HCT116 (cell line): ENCODE results near the gene SMPX. TPM values are rescaled to one million over a fixed set of nuclear protein-coding genes. Genes with fewer than 3 reads are reported as not detected.

Experiments used
- ATAC-seq: fragments of 200-7000 bp; cut with Tn5 transposase; 2 replicates; pipeline ENCODE4 v1.9.1; 2020; ENCODE audit warnings: mild to moderate bottlenecking, moderate library complexity
- BruUV-seq: library from RNA; stranded (reverse); fragments of 400-500 nt; replicated peaks from 2 replicates; lab custom pipeline; 2021; lab: Mats Ljungman, UMichigan
- CTCF ChIA-PET: fragments of 300-600 bp; sonication (Branson Sonifier 250); formaldehyde crosslinking; loops from one replicate; lab custom pipeline; 2021; ENCODE audit warnings: antibody characterized with exemption; lab: Charles Lee
- POLR2A ChIA-PET: fragments of 300-600, 350-600 bp; sonication (Branson Sonifier 250); formaldehyde crosslinking; loops from one replicate; lab custom pipeline; 2021; ENCODE audit warnings: antibody characterized with exemption; lab: Charles Lee
- RAD21 ChIA-PET, 2 experiments: fragments of 300-600 bp; sonication (Branson Sonifier 250); formaldehyde crosslinking; loops; one replicate each; lab custom pipeline; 2023; ENCODE audit warnings: low total read pairs in 2 of 2; ENCODE audit not compliant: uncharacterized antibody in 2 of 2, unreplicated experiment in 2 of 2, low non-redundant PET in 1 of 2; lab: Charles Lee
- DNase-seq: peaks from one replicate; pipeline ENCODE4 v3.0.0-alpha.2; 2010; ENCODE audit warnings: low read depth, low spot score
- H2AFZ ChIP-seq: fragments of 200-600 bp; shearing (Covaris generic), sonication (generic); 2 replicates; pipeline ENCODE4 v1.6.1; 2017; ENCODE audit warnings: low read depth, mixed run types, mixed read lengths, antibody characterized with exemption, low read length; ENCODE audit not compliant: poor library complexity, severe bottlenecking
- H3K27ac ChIP-seq: 2 replicates; pipeline ENCODE4 v1.5.1; 2012; ENCODE audit warnings: low read depth, low read length
- H3K27me3 ChIP-seq: fragments of 200-600 bp; sonication (generic); 2 replicates; pipeline ENCODE4 v1.6.1; 2016; ENCODE audit warnings: mixed run types, low read length, mixed read lengths; ENCODE audit not compliant: insufficient read depth
- H3K36me3 ChIP-seq, 2 experiments: fragments of 200-500 bp in 1 of 2; fragments of 200-600 bp in 1 of 2; sonication (Bioruptor generic) in 1 of 2; sonication (generic) in 1 of 2; 2 replicates each; pipeline versions ENCODE4 v1.5.1 to v1.6.1; 2014 to 2016; ENCODE audit warnings: low read length in 2 of 2, inconsistent platforms in 1 of 2, mixed read lengths in 1 of 2, mixed run types in 1 of 2; ENCODE audit not compliant: insufficient read depth in 2 of 2, control insufficient read depth in 1 of 2
- H3K4me1 ChIP-seq, 2 experiments: fragments of 200-600 bp in 1 of 2; sonication (generic) in 1 of 2; 2 replicates each; pipeline versions ENCODE4 v1.5.1 to v1.6.1; 2012 to 2017; ENCODE audit warnings: low read length in 2 of 2, inconsistent platforms in 1 of 2, mild to moderate bottlenecking in 1 of 2, mixed read lengths in 1 of 2, mixed run types in 1 of 2, moderate library complexity in 1 of 2; ENCODE audit not compliant: insufficient read depth in 2 of 2, control insufficient read depth in 1 of 2
- H3K4me2 ChIP-seq: fragments of 200-600 bp; sonication (generic); 2 replicates; pipeline ENCODE4 v1.6.1; 2017; ENCODE audit warnings: mixed run types, low read length, mixed read lengths
- H3K4me3 ChIP-seq, 2 experiments: fragments of 200-600 bp in 1 of 2; sonication (generic) in 1 of 2; replicated peaks in 1 of 2; 2 replicates each; pipeline ENCODE4 v1.5.1; 2011 to 2016; ENCODE audit warnings: low read length in 2 of 2, control low read depth in 1 of 2, low read depth in 1 of 2, mild to moderate bottlenecking in 1 of 2, mixed read lengths in 1 of 2, mixed run types in 1 of 2
- H3K79me2 ChIP-seq: fragments of 200-600 bp; sonication (generic); 2 replicates; pipeline ENCODE4 v1.6.1; 2017; ENCODE audit warnings: mild to moderate bottlenecking, mixed run types, low read length, moderate library complexity, mixed read lengths; ENCODE audit not compliant: insufficient read depth
- H3K9ac ChIP-seq: fragments of 200-600 bp; sonication (generic); 2 replicates; pipeline ENCODE4 v1.6.1; 2016; ENCODE audit warnings: low read length, mixed read lengths
- H3K9me2 ChIP-seq: fragments of 200-600 bp; sonication (generic), shearing (Covaris generic); 2 replicates; pipeline ENCODE4 v1.6.1; 2017; ENCODE audit warnings: mixed run types, mild to moderate bottlenecking, moderate library complexity; ENCODE audit not compliant: insufficient read depth
- H3K9me3 ChIP-seq, 2 experiments: fragments of 200-500 bp in 1 of 2; fragments of 200-600 bp in 1 of 2; sonication (Bioruptor generic) in 1 of 2; sonication (generic) in 1 of 2; 2 replicates each; pipeline ENCODE4 v1.6.1; 2014 to 2017; ENCODE audit warnings: low read length in 2 of 2, mixed read lengths in 2 of 2, inconsistent platforms in 1 of 2, low read depth in 1 of 2, mild to moderate bottlenecking in 1 of 2, mixed run types in 1 of 2, moderate library complexity in 1 of 2; ENCODE audit not compliant: control insufficient read depth in 1 of 2, insufficient read depth in 1 of 2
- H4K20me1 ChIP-seq: fragments of 200-600 bp; sonication (generic), shearing (Covaris generic); 2 replicates; pipeline ENCODE4 v1.6.1; 2017; ENCODE audit warnings: mixed run types, mild to moderate bottlenecking, moderate library complexity; ENCODE audit not compliant: insufficient read depth
- CBX3 ChIP-seq: IDR thresholded peaks from 2 replicates; pipeline ENCODE4 v1.6.1; 2012; ENCODE audit warnings: low read depth
- EGR1 ChIP-seq: IDR thresholded peaks from 2 replicates; pipeline ENCODE4 v1.6.1; 2012; ENCODE audit warnings: low read depth
- ELF1 ChIP-seq: IDR thresholded peaks from 2 replicates; pipeline ENCODE4 v1.6.1; 2012; ENCODE audit warnings: low read depth, borderline replicate concordance
- POLR2A ChIP-seq: IDR thresholded peaks from 2 replicates; pipeline ENCODE4 v1.7.0; 2011; ENCODE audit warnings: borderline replicate concordance; ENCODE audit not compliant: insufficient read depth, insufficient read length; ENCODE audit errors: extremely low read depth
- RAD21 ChIP-seq: IDR thresholded peaks from 2 replicates; pipeline ENCODE4 v1.6.1; 2012; ENCODE audit warnings: low read depth, mild to moderate bottlenecking
- SIN3A ChIP-seq: IDR thresholded peaks from 2 replicates; pipeline ENCODE4 v1.6.1; 2012; ENCODE audit warnings: low read depth
- ZNF274 ChIP-seq: fragments of 200-500 bp; sonication (Bioruptor generic); IDR thresholded peaks from 2 replicates; pipeline ENCODE4 v1.6.1; 2014; ENCODE audit warnings: mild to moderate bottlenecking, low read depth, low read length, inconsistent platforms
- intact Hi-C: fragments of 100-400 bp; cut with micrococcal nuclease; formaldehyde crosslinking; loops from 2 replicates; pipeline ENCODE4 v1.10.0; 2022
- total RNA-seq: library from RNA; stranded (reverse); gene quantifications from one replicate; pipeline ENCODE4 v1.2.1, GENCODE V29; 2021; ENCODE audit not compliant: unreplicated experiment
- TF ChIP-seq, protein P1 (sequence below): IDR thresholded peaks from 2 replicates; pipeline ENCODE4 v1.6.1; 2011; ENCODE audit warnings: mild to moderate bottlenecking, low read length, moderate library complexity; ENCODE audit not compliant: insufficient replicate concordance; ENCODE audit errors: extremely low read depth
- TF ChIP-seq, protein P2 (sequence below): IDR thresholded peaks from 2 replicates; pipeline ENCODE4 v1.6.1; 2012

The SMPX gene
- total RNA-seq, 1 experiment from 2014 or later = 0.59 TPM

DNA sequence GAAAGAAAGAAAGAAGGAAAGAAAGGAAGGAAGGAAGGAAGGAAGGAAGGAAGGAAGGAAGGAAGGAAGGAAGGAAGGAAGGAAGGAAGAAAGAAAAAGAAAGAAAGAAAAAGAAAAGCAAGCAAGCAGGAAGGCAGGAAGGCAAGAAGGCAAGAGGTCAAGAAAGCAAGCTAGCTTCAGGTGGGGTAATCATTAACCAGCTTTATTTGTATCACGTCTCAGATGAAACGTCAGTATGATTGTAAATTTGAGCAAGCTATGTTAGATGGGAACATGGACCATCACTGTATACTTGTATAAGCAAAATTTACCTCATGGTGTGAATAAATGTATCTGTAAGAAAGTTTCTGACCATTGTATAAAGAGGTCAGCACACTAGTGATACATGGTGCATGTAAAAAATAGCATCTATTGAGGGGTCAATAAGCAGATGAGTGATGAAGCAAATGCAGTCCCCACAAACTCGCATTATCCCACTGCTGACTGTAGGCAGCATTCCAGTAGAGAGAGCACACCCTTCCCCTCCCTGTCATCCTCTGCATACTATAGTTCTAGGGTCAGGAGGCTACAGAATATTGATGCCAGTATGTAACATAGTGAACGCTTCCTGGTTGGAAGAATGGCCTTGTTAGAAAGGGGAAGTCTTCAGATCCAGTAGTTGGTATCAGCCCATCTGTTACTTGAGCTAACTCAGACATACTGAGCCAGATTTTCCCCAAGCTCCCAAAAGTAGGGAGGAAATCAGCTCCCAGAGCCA is 83.3 kb downstream of the SMPX start:
- POLR2A ChIA-PET = no interaction called here
- no peaks in the 10 kb centered on the region for H3K27me3 ChIP-seq
- H4K20me1 ChIP-seq = no peaks in the 10 kb centered on the region
- no peak for DNase-seq
- CTCF ChIA-PET = no interaction called here
- no peaks in the 10 kb centered on the region for H3K79me2 ChIP-seq
- H3K4me2 ChIP-seq = no peak overlapping the region
- TF ChIP-seq, protein P1, sequence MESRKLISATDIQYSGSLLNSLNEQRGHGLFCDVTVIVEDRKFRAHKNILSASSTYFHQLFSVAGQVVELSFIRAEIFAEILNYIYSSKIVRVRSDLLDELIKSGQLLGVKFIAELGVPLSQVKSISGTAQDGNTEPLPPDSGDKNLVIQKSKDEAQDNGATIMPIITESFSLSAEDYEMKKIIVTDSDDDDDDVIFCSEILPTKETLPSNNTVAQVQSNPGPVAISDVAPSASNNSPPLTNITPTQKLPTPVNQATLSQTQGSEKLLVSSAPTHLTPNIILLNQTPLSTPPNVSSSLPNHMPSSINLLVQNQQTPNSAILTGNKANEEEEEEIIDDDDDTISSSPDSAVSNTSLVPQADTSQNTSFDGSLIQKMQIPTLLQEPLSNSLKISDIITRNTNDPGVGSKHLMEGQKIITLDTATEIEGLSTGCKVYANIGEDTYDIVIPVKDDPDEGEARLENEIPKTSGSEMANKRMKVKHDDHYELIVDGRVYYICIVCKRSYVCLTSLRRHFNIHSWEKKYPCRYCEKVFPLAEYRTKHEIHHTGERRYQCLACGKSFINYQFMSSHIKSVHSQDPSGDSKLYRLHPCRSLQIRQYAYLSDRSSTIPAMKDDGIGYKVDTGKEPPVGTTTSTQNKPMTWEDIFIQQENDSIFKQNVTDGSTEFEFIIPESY = no peak
- TF ChIP-seq POLR2A (no peak), EGR1 (no peak), ZNF274 (no peak), CBX3 (no peak), ELF1 (no peak), SIN3A (no peak), RAD21 (no peak)
- TF ChIP-seq, protein P2, sequence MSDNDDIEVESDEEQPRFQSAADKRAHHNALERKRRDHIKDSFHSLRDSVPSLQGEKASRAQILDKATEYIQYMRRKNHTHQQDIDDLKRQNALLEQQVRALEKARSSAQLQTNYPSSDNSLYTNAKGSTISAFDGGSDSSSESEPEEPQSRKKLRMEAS = no peak
- H3K27ac ChIP-seq = no peak overlapping the region
- no TSS peak for BruUV-seq
- no peaks in the 10 kb centered on the region for H3K9me2 ChIP-seq
- H3K36me3 ChIP-seq = no peaks in the 10 kb centered on the region
- no peaks in the 10 kb centered on the region for H3K4me1 ChIP-seq
- H3K4me3 ChIP-seq = no peak overlapping the region
- no peak overlapping the region for H3K9ac ChIP-seq
- intact Hi-C loops = no loop called here
- H3K9me3 ChIP-seq = no peaks in the 10 kb centered on the region
- ATAC-seq = no peak
- no peak overlapping the region for H2AFZ ChIP-seq
- RAD21 ChIA-PET = no interaction called here
